Effector memory CD4-positive, alpha-beta T cell (primary cell): ENCODE measurements around the gene SSTR3.

Experiments used
- DNase-seq, 3 donors: peaks; one replicate each; pipeline ENCODE4 v3.0.0-alpha.2; 2020
- H3K27ac ChIP-seq: 2 replicates; pipeline ENCODE4 v1.7.0; 2013; ENCODE audit warnings: mild to moderate bottlenecking, low read length, moderate library complexity; ENCODE audit not compliant: insufficient read depth, poor library complexity, severe bottlenecking
- H3K27me3 ChIP-seq: replicated peaks from 2 replicates; pipeline ENCODE4 v1.7.0; 2013; ENCODE audit warnings: mild to moderate bottlenecking, low read length; ENCODE audit not compliant: insufficient read depth, control insufficient read depth, poor library complexity, severe bottlenecking
- H3K36me3 ChIP-seq: 2 replicates; pipeline ENCODE4 v1.7.0; 2013; ENCODE audit warnings: mild to moderate bottlenecking, low read length, moderate library complexity; ENCODE audit not compliant: control insufficient read depth, insufficient read depth
- H3K4me1 ChIP-seq: 2 replicates; pipeline ENCODE4 v1.7.0; 2013; ENCODE audit warnings: low read length, mild to moderate bottlenecking; ENCODE audit not compliant: control insufficient read depth, insufficient read depth, poor library complexity, severe bottlenecking
- H3K4me3 ChIP-seq: 2 replicates; pipeline ENCODE4 v1.7.0; 2013; ENCODE audit warnings: low read length, low read depth, mild to moderate bottlenecking; ENCODE audit not compliant: insufficient read depth, poor library complexity, severe bottlenecking
- H3K9me3 ChIP-seq: 2 replicates; pipeline ENCODE4 v1.7.0; 2013; ENCODE audit warnings: mild to moderate bottlenecking, low read length, moderate library complexity; ENCODE audit not compliant: control insufficient read depth

The SSTR3 gene

GRCh38 chr22:37181681-37182080 lies 30.6 kb downstream of the SSTR3 start:
- H3K27ac ChIP-seq = no peak overlapping the region
- DNase-seq = no peak
- H3K4me1 ChIP-seq = peaks cover 9% of the 10 kb centered on the region
- H3K9me3 ChIP-seq = no peaks in the 10 kb centered on the region
- H3K36me3 ChIP-seq = no peaks in the 10 kb centered on the region
- H3K4me3 ChIP-seq = no peak overlapping the region
- H3K27me3 ChIP-seq = no peaks in the 10 kb centered on the region

- Histone ChIP-seq H3K36me3 (no peaks in the 10 kb centered on the region), H3K4me1 (no peaks in the 10 kb centered on the region), H3K27ac (no peak overlapping the region), H3K9me3 (no peaks in the 10 kb centered on the region), H3K27me3 (no peaks in the 10 kb centered on the region), H3K4me3 (no peak overlapping the region)
- DNase-seq = no peak
Measured at GRCh38 chr22:37180531-37181231, 31.6 kb downstream of the SSTR3 start.

- Histone ChIP-seq H3K36me3 (no peaks in the 10 kb centered on the region), H3K27ac (no peak overlapping the region), H3K4me1 (no peaks in the 10 kb centered on the region), H3K27me3 (no peaks in the 10 kb centered on the region), H3K4me3 (no peak overlapping the region), H3K9me3 (no peaks in the 10 kb centered on the region)
- DNase-seq = no peak
Measured at GRCh38 chr22:37179622-37180420, 32.5 kb downstream of the SSTR3 start.

GRCh38 chr22:37179126-37179470 lies 33.2 kb downstream of the SSTR3 start:
- no peak for DNase-seq
- no peaks in the 10 kb centered on the region for H3K9me3 ChIP-seq
- H3K27me3 ChIP-seq = no peaks in the 10 kb centered on the region
- H3K4me3 ChIP-seq = no peak overlapping the region
- H3K27ac ChIP-seq = no peak overlapping the region
- H3K4me1 ChIP-seq = no peaks in the 10 kb centered on the region
- no peaks in the 10 kb centered on the region for H3K36me3 ChIP-seq

- H3K27ac ChIP-seq = no peak overlapping the region
- no peaks in the 10 kb centered on the region for H3K4me1 ChIP-seq
- H3K36me3 ChIP-seq = no peaks in the 10 kb centered on the region
- no peak for DNase-seq
- H3K27me3 ChIP-seq = no peaks in the 10 kb centered on the region
- no peak overlapping the region for H3K4me3 ChIP-seq
- H3K9me3 ChIP-seq = no peaks in the 10 kb centered on the region
Measured at GRCh38 chr22:37178350-37179125, 33.7 kb downstream of the SSTR3 start.

GRCh38 chr22:37177755-37178154 lies 34.5 kb downstream of the SSTR3 start:
- DNase-seq = no peak
- Histone ChIP-seq H3K36me3 (no peaks in the 10 kb centered on the region), H3K27ac (no peak overlapping the region), H3K4me3 (no peak overlapping the region), H3K4me1 (no peaks in the 10 kb centered on the region), H3K27me3 (no peaks in the 10 kb centered on the region), H3K9me3 (no peaks in the 10 kb centered on the region)

- DNase-seq = no peak
- no peak overlapping the region for H3K27ac ChIP-seq
- no peaks in the 10 kb centered on the region for H3K27me3 ChIP-seq
- H3K9me3 ChIP-seq = no peaks in the 10 kb centered on the region
- no peaks in the 10 kb centered on the region for H3K36me3 ChIP-seq
- no peak overlapping the region for H3K4me3 ChIP-seq
- H3K4me1 ChIP-seq = no peaks in the 10 kb centered on the region
Measured at GRCh38 chr22:37177221-37177620, 35.1 kb downstream of the SSTR3 start.

GRCh38 chr22:37176464-37177061 lies 35.7 kb downstream of the SSTR3 start:
- Histone ChIP-seq H3K27me3 (no peaks in the 10 kb centered on the region), H3K4me3 (no peak overlapping the region), H3K4me1 (no peaks in the 10 kb centered on the region), H3K27ac (no peak overlapping the region), H3K36me3 (no peaks in the 10 kb centered on the region), H3K9me3 (no peaks in the 10 kb centered on the region)
- DNase-seq = no peak

- DNase-seq = no peak
- H3K36me3 ChIP-seq = no peaks in the 10 kb centered on the region
- no peak overlapping the region for H3K27ac ChIP-seq
- H3K27me3 ChIP-seq = no peaks in the 10 kb centered on the region
- no peaks in the 10 kb centered on the region for H3K9me3 ChIP-seq
- H3K4me3 ChIP-seq = no peak overlapping the region
- no peaks in the 10 kb centered on the region for H3K4me1 ChIP-seq
Measured at GRCh38 chr22:37175414-37176281, 36.6 kb downstream of the SSTR3 start.
